K562 (cell line): ENCODE results near the gene SEC14L1. TPM values are rescaled to one million over a fixed set of nuclear protein-coding genes. Genes with fewer than 3 reads are reported as not detected.

Experiments used
- ARID4B ChIP-seq: sonication (generic); formaldehyde crosslinking; IDR thresholded peaks from 2 replicates; pipeline ENCODE4 v1.8.0; 2022; ENCODE audit warnings: mild to moderate bottlenecking, missing genetic modification reagents
- DEAF1 ChIP-seq: fragments of 450-650 bp; formaldehyde crosslinking; IDR thresholded peaks from 2 replicates; pipeline ENCODE4 v1.4.0; 2020; ENCODE audit warnings: mild to moderate bottlenecking, moderate library complexity
- NFRKB ChIP-seq: fragments of 450-650 bp; IDR thresholded peaks from 2 replicates; pipeline ENCODE4 v1.6.1; 2016; ENCODE audit warnings: low read depth
- RB1 ChIP-seq: fragments of 450-650 bp; IDR thresholded peaks from 2 replicates; pipeline ENCODE4 v1.6.1; 2017; ENCODE audit warnings: low read depth, mild to moderate bottlenecking
- REST ChIP-seq, 2 experiments: fragments of 450-650 bp; formaldehyde crosslinking in 1 of 2; IDR thresholded peaks; 2 replicates each; pipeline versions ENCODE4 v1.4.0 to v1.6.1; 2014 to 2020; ENCODE audit warnings: mild to moderate bottlenecking in 2 of 2, borderline replicate concordance in 1 of 2, low read depth in 1 of 2
- SP1 ChIP-seq: sonication (generic); formaldehyde crosslinking; IDR thresholded peaks from 2 replicates; pipeline ENCODE4 v1.8.1; 2022; ENCODE audit warnings: mild to moderate bottlenecking, missing genetic modification reagents
- SRF ChIP-seq, 2 experiments: fragments of 250-450, 450-650 bp in 1 of 2; sonication (Bioruptor Pico) in 1 of 2; sonication (generic) in 1 of 2; formaldehyde crosslinking; IDR thresholded peaks; 2 replicates each; pipeline versions ENCODE4 v1.5.0 to v1.5.1; 2020 to 2022; ENCODE audit warnings: mild to moderate bottlenecking in 1 of 2, missing genetic modification reagents in 1 of 2
- ZNF431 ChIP-seq: sonication (generic); formaldehyde crosslinking; IDR thresholded peaks from 2 replicates; pipeline ENCODE4 v1.8.0; 2022; ENCODE audit warnings: mild to moderate bottlenecking, missing genetic modification reagents
- polyA plus RNA-seq, 8 experiments: library from polyadenylated mRNA; depleted of rRNA in 4 of 8; stranded (reverse) in 5 of 8; unstranded in 3 of 8; fragments of >200 nt; fragmentation: Nextera tagmentation in 2 of 8; fragmentation: Illumina TruSeq in 1 of 8; extraction: Ambion mirVana in 2 of 8; extraction: Trizol in 1 of 8; gene quantifications; 2 replicates each; pipeline versions ENCODE4 v1.2.1 to v1.2.3, GENCODE V29; 2011 to 2014; ENCODE audit warnings: inconsistent platforms in 1 of 8, missing spikeins in 1 of 8
- total RNA-seq, 7 experiments: library from RNA; depleted of rRNA in 6 of 7; stranded (reverse); fragments of >200 nt in 6 of 7; fragmentation: Illumina TruSeq in 2 of 7; extraction: Trizol in 2 of 7; gene quantifications; 2 replicates each; pipeline versions ENCODE4 v1.2.1 to v1.2.3, GENCODE V29; 2011 to 2021; ENCODE audit warnings: low replicate concordance in 1 of 7
- TF ChIP-seq, protein P1 (sequence below): IDR thresholded peaks from 2 replicates; pipeline ENCODE4 v1.6.1; 2011; ENCODE audit warnings: borderline replicate concordance, low read depth, mild to moderate bottlenecking, moderate library complexity, low read length; ENCODE audit not compliant: insufficient read depth, poor library complexity, severe bottlenecking

The SEC14L1 gene
- total and polyA plus RNA-seq, 9 of the 15 experiments (the other 6 are each of a cell fraction or from before 2014, with no cell fraction given): 3.1 to 39.7 (median 15.2) TPM

DNA sequence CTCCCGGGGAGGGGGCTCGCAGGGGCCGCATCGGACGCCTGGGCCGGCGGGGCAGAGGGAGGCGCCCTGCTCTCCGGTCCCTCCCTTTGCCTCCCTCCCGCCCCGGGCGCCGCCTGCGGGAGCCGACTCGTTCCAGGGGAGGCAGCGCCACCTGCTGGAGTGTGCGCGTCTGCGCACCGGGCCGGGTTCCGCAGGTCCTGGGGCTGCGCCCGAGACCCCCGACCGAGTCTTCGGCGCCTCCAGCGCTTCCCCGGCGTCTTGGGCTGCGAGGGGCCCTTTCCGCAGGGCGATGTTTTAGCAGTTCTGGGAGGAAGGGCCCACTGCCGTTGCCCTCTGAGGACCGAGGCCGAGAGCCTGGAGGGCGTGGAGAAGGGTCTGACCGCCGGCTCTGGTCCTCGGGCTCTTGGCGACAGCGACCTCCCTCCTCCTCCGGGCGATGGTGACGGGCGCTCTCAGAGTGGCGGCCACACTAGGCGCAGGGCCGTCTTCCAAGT is 106.3 kb downstream of the SEC14L1 start (continued):
- TF ChIP-seq REST (IDR thresholded peaks at IDR 0.05; ENCODE audit: borderline replicate concordance): peak; percentile 90
- no peak for TF ChIP-seq REST (CRISPR knock-in tag; IDR thresholded peaks at IDR 0.05; ENCODE audit: low read depth)
- TF ChIP-seq SP1 (CRISPR knock-in tag): peak; percentile 72
- peak in 1 of 2 experiments; percentile 81; a peak in 1 of 4 replicates for TF ChIP-seq SRF (CRISPR knock-in tag; IDR thresholded peaks at IDR 0.05)
- TF ChIP-seq NFRKB: no peak
- TF ChIP-seq ARID4B: no peak
- peak; percentile 92 for TF ChIP-seq RB1
- TF ChIP-seq, protein P1, sequence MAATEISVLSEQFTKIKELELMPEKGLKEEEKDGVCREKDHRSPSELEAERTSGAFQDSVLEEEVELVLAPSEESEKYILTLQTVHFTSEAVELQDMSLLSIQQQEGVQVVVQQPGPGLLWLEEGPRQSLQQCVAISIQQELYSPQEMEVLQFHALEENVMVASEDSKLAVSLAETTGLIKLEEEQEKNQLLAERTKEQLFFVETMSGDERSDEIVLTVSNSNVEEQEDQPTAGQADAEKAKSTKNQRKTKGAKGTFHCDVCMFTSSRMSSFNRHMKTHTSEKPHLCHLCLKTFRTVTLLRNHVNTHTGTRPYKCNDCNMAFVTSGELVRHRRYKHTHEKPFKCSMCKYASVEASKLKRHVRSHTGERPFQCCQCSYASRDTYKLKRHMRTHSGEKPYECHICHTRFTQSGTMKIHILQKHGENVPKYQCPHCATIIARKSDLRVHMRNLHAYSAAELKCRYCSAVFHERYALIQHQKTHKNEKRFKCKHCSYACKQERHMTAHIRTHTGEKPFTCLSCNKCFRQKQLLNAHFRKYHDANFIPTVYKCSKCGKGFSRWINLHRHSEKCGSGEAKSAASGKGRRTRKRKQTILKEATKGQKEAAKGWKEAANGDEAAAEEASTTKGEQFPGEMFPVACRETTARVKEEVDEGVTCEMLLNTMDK: peak; percentile 44
- TF ChIP-seq ZNF431: no peak
- peak; percentile 96 for TF ChIP-seq DEAF1
